Thyroid gland (tissue), 4 donors: Measurements from ENCODE around the gene OBSCN.

ENCODE experiments used
- POLR2A ChIP-seq, 2 donors: fragments of 450-650 bp; IDR thresholded peaks; one replicate each; pipeline ENCODE4 v1.6.1; 2017; ENCODE audit warnings: antibody characterized with exemption in 2 of 2, mild to moderate bottlenecking in 2 of 2, moderate library complexity in 1 of 2
- TF ChIP-seq, protein P1 (sequence below), 6 experiments: fragments of 200-600 bp in 3 of 6; fragments of 450-650 bp in 3 of 6; sonication (generic) in 3 of 6; IDR thresholded peaks; one replicate each; pipeline ENCODE4 v1.5.1; 2016 to 2019; ENCODE audit warnings: antibody characterized with exemption in 6 of 6, mild to moderate bottlenecking in 2 of 6, inconsistent platforms in 1 of 6, moderate library complexity in 1 of 6

DNA sequence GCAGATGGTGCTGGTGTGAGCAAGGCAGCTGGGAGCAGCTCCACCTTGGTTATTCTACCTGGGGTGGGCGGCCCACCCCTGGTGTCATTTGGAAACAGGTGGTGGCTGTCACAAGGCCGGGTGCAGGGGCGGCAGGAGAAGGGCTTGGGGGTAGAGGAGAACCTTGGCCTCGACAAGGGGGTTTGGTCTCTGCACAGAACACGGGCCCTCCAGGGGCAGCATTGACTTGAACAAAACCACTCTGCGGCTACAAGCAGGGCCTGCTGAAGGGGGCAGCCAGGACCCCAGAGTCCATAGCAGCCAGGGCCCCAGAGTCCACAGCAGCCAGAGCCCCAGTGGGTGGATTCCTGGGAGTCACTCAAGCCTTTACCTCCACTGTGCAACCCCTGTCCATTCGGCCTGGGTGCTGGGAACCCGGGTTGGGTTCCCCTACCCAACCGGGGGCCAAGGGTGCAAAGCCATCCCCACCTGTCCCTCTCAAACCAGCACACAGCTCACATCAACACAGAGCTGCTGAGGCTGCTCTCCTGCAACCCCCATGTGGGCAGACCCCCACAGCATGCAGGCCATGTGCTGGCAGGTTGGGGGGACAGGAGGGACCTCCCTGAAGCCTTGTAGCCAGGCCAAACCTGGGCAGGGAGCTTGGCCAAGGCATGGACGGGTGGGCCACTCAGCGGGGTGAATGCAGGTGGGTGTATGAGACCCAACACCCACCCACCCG lies 191.1 kb downstream of the OBSCN start:
- TF ChIP-seq, protein P1, sequence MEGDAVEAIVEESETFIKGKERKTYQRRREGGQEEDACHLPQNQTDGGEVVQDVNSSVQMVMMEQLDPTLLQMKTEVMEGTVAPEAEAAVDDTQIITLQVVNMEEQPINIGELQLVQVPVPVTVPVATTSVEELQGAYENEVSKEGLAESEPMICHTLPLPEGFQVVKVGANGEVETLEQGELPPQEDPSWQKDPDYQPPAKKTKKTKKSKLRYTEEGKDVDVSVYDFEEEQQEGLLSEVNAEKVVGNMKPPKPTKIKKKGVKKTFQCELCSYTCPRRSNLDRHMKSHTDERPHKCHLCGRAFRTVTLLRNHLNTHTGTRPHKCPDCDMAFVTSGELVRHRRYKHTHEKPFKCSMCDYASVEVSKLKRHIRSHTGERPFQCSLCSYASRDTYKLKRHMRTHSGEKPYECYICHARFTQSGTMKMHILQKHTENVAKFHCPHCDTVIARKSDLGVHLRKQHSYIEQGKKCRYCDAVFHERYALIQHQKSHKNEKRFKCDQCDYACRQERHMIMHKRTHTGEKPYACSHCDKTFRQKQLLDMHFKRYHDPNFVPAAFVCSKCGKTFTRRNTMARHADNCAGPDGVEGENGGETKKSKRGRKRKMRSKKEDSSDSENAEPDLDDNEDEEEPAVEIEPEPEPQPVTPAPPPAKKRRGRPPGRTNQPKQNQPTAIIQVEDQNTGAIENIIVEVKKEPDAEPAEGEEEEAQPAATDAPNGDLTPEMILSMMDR (IDR thresholded peaks at IDR 0.05) = no peak
- TF ChIP-seq POLR2A (IDR thresholded peaks at IDR 0.05) = no peak
